Frontal cortex (tissue), 4 donors: Measurements from ENCODE around the gene HORMAD2. TPM values are rescaled to one million over a fixed set of nuclear protein-coding genes. Genes with fewer than 3 reads are reported as not detected.
"Not testable (repeated sequence)": the region's sequence is repeated elsewhere in the genome, so short reads cannot be mapped to it uniquely, and the experiment has no call there.

ENCODE experiments used
- DNase-seq, 2 donors: peaks; one replicate each; pipeline ENCODE4 v3.0.0; 2012; ENCODE audit warnings: low spot score in 2 of 2
- FAIRE-seq: peaks from 2 replicates; lab custom pipeline; 2012; peaks lifted over from hg19 to GRCh38; lab: Jason Lieb, UNC
- total RNA-seq: library from RNA; depleted of rRNA; stranded (reverse); fragments of >200 nt; gene quantifications from one replicate; pipeline ENCODE4 v1.2.3, GENCODE V29; 2014
- donor health status: control.
- donor health status: control.
- donor health status: control.

The HORMAD2 gene
- total RNA-seq, 1 donor from 2014 or later: 0.41 TPM

DNA sequence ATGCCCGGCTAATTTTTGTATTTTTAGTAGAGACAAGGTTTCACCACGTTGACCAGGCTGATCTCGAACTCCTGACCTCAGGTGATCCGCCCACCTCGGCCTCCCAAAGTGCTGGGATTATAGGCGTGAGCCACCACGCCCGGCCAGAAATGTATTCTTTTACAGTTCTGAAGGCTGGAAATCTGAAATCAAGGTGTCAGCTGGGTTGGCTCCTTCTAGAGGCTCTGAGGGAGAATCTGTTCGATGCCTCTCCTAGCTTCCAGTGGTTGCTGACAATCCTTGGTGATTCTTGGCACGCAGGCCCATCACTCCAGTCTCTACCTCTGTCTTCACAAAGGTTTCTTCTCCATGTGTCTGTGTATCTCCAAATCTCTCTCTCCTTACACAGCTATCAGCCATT is 120.6 kb downstream of the HORMAD2 start:
- DNase-seq, FAIRE-seq: not testable (repeated sequence)

DNA sequence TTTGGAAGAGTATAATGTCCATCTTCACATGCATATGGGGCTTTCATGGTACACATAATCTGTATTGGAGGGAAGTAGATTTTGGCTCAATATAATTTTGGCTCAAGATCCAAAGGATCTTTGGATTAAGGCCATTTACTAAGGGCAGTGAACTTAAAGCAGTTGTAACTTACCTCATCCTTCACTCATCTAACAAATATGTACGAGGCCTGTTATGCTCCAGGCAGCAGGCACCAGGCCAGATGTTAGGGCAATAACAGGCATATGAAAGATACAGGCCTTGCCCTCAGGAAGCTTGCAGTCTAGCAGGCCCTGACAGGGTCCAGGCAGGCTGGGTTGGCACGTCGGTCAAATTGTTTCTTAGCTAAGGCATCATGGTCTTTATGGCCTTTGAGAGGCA is 121.7 kb downstream of the HORMAD2 start:
- DNase-seq: no peak
- no peak for FAIRE-seq

GRCh38 chr22:30202531-30203006 is 122.3 kb downstream of the HORMAD2 start:
- DNase-seq (no peak), FAIRE-seq (no peak)

DNA sequence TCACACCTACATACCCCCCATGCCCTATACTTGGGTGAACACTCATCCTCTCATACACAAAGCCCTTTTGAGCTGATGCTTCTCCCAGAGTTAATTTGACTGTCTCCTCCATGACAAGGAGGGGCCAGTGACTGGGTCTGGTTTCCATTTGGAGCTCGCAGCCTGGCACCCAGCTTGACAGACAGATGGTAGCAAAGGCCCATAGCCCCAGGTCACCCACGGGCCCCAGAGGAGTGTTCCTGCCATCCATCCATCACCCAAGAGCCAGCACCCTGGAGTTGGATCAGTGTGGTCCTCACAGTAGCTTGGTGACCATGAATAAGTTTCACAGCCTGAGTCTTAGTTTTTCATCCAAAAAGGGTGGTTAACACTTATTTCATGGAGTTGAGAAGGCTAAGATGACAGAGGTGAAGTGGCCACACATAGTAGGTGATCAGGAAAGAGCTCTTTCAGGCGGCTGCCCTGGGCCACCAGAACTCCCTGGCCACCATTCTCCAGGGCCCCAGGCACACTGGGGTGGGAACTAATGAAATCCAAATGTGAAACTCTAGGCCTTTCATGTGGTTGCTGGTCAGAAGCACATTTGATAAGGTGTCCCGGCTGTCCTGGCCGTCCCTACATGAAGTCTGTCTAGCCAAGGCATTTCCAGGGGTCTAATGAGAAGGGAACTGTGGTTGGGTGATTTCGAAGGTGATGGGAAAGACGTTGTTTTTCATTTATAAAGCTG is 123.9 kb downstream of the HORMAD2 start:
- DNase-seq (no peak), FAIRE-seq (no peak)

DNA sequence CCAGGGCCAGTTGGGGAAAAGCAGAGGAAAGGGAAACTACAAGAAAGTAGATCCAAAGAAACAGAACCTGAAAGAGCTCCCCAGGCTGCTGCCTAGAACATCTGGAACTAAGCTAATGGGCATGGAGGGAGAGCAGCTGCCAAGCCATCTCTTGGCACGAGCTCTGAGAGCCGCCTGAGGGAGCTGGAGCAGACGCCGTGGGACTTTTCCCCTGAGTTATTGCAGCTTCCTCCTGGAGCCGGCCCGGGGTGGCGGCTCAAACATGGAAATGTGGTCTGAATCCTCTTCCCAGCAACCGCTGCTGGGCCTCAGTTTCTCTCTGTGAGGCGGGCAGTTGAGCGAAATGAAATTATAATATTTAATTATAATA is 124.5 kb downstream of the HORMAD2 start:
- no peak for FAIRE-seq
- peak in 1 of 2 donors; percentile 46 for DNase-seq

- DNase-seq: peak in 1 of 2 donors; percentile 58
- no peak for FAIRE-seq
Measured at GRCh38 chr22:30205281-30206115, 125.2 kb downstream of the HORMAD2 start.

- no peak for FAIRE-seq
- peak in 1 of 2 donors; percentile 43 for DNase-seq
Measured at GRCh38 chr22:30206944-30207343, 126.7 kb downstream of the HORMAD2 start.

- FAIRE-seq: no peak
Measured at GRCh38 chr22:30208631-30209603, 128.7 kb downstream of the HORMAD2 start.

DNA sequence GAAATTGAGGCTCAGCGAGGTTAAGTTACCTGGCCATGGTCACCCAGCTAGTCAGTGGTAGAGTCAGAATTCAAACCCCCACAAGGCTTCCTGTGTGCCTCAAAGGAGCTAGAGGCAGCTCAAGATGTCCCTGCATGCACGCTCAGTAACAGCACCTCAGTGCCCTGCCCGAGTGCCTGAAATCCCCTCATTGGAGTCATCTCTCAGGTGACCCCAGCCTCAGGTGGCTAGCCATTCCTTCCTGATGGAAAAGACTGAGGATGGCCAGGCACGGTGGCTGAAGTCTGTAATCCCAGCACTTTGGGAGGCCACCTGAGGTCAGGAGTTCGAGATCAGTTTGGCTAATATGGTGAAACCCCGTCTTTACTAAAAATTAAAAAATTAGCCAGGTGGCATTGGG is 129.4 kb downstream of the HORMAD2 start:
- DNase-seq: no peak
- no peak for FAIRE-seq

More at GRCh38 chr22:30208631-30209603, 128.7 kb downstream of the HORMAD2 start:
- DNase-seq: peak in 1 of 2 donors; percentile 42

DNA sequence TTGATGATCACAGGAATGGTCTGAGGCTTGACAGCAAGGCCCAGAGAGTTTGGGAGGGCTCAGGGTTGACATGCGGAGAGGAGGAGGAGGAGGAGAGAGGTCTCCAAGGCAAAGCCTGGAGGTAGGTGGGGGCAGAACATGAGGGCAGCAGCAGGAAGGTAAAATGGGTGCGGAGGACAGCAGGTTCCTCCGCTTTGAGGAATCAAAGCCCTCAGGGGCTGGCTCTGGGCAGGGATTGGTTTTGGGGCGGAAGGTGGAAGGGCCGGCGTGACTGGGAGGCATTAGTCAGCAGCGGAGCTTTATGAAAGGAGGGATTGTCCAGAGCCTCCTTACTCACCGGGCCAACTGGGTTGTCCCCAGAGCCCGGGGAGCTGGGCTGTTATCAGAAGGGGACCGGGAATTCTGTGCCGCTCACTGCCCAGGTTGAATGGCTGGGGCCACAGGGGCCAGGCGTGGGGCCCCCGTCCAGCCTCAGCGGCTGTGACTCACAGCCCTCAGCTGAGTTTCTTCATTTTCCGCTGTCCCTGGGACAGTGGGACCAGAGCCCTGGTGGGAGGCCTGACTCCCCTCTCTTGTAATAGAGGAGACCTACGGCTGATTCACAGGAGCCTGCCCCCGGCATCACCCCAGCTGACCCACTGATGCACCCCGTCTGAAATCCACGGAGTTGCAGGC is 130.1 kb downstream of the HORMAD2 start:
- DNase-seq: peak in 1 of 2 donors; percentile 73
- FAIRE-seq: no peak

DNA sequence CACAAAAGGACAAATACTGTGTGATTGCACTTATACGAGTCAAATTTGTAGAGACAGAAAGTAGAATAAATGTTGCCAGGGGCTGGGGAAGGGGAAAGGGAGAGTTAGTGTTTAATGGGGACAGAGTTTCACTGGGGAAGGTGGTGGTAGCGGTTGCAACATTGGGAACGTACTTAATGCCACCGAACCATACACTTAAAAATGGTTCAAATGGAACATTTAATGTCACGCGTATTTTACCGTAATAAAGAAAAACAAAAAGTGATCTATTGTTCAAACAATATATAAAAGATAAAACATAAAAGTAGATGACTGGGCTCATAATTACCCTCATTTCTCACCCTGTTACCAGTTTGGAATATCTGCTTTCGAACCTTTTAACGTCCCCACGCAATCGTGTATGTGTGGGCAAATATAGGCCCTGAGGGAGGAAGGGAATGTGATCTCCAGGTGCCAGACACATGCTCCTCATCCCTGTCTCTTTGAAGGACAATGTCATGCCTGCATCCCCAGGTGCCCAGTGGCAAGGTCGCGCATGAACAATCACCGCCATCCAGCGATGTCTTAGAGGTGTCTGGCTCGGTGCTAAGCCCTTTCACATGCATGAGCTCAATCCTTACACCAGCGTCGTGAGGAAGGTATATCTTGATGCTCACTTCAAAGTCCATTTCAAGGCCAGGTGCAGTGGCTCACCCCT is 131.0 kb downstream of the HORMAD2 start:
- no peak for FAIRE-seq

GRCh38 chr22:30212363-30212995 is 132.2 kb downstream of the HORMAD2 start:
- FAIRE-seq (no peak), DNase-seq (no peak)

More for the DNA sequence above, 131.0 kb downstream of the HORMAD2 start:
- DNase-seq: no peak

DNA sequence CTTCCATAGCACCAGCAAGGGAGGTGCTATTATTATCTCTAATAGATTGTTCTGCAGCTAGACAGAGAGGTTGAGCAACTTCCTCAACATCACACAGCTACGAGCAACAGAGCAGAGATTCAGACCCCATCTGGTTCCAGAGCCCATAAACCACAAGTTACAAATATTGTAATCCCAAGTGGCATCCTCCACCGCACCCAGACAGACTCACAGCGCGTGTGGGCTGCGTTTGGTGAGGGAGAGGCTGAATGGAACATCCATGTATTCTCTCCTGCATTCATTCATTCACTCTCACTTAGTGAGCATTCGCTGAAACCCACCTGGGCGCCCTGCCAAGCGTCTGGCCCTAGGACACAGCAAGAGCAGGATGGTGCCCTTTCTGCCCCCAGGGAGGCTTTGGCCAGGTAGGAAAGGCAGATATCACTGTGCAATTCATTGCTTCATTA is 132.8 kb downstream of the HORMAD2 start:
- DNase-seq (no peak), FAIRE-seq (no peak)

GRCh38 chr22:30214703-30215407 is 134.6 kb downstream of the HORMAD2 start:
- no peak for FAIRE-seq

GRCh38 chr22:30216272-30216671 is 136.0 kb downstream of the HORMAD2 start:
- FAIRE-seq, DNase-seq: not testable (repeated sequence)

More at GRCh38 chr22:30214703-30215407, 134.6 kb downstream of the HORMAD2 start:
- no peak for DNase-seq

GRCh38 chr22:30216710-30217109 is 136.4 kb downstream of the HORMAD2 start:
- no peak for FAIRE-seq

More at GRCh38 chr22:30216710-30217109, 136.4 kb downstream of the HORMAD2 start:
- DNase-seq: no peak
